Panc1 (cell line): ENCODE data around the gene CDK5RAP2. TPM values are rescaled to one million over a fixed set of nuclear protein-coding genes. Genes with fewer than 3 reads are reported as not detected.

Source experiments
- ATAC-seq: fragments of 200-7000 bp; cut with Tn5 transposase; 2 replicates; pipeline ENCODE4 v1.9.1; 2020; ENCODE audit warnings: mild to moderate bottlenecking, moderate library complexity
- BruUV-seq: library from RNA; stranded (reverse); fragments of 400-500 nt; replicated peaks from 2 replicates; lab custom pipeline; 2021; lab: Mats Ljungman, UMichigan
- CTCF ChIA-PET: fragments of 300-600 bp; sonication (Branson Sonifier 250); formaldehyde crosslinking; loops from one replicate; lab custom pipeline; 2022; ENCODE audit warnings: antibody characterized with exemption; lab: Charles Lee
- POLR2A ChIA-PET: fragments of 300-600 bp; sonication (Branson Sonifier 250); formaldehyde crosslinking; loops from one replicate; lab custom pipeline; 2022; ENCODE audit warnings: antibody characterized with exemption; lab: Charles Lee
- DNase-seq: peaks from one replicate; pipeline ENCODE4 v3.0.0-alpha.2; 2010; ENCODE audit warnings: low read depth, low spot score
- H3K27ac ChIP-seq: 2 replicates; pipeline ENCODE4 v1.5.1; 2011; ENCODE audit warnings: mild to moderate bottlenecking, low read length, inconsistent platforms
- H3K27me3 ChIP-seq: fragments of 200-500 bp; sonication (Bioruptor generic); 2 replicates; pipeline ENCODE4 v1.6.0; 2014; ENCODE audit warnings: low read length, inconsistent platforms; ENCODE audit not compliant: control insufficient read depth, insufficient read depth
- H3K36me3 ChIP-seq: fragments of 200-500 bp; sonication (Bioruptor generic); 2 replicates; pipeline ENCODE4 v1.5.1; 2014; ENCODE audit warnings: inconsistent platforms, mild to moderate bottlenecking, low read length, moderate library complexity; ENCODE audit not compliant: control insufficient read depth, insufficient read depth
- H3K4me1 ChIP-seq: 2 replicates; pipeline ENCODE4 v1.5.1; 2011; ENCODE audit warnings: inconsistent platforms, mild to moderate bottlenecking, low read length, moderate library complexity; ENCODE audit not compliant: control insufficient read depth, insufficient read depth
- H3K4me3 ChIP-seq, 2 experiments: 2 replicates each; pipeline ENCODE4 v1.5.1; 2011 to 2012; ENCODE audit warnings: low read depth in 2 of 2, low read length in 2 of 2, mild to moderate bottlenecking in 2 of 2, inconsistent platforms in 1 of 2, moderate library complexity in 1 of 2
- H3K9me3 ChIP-seq: fragments of 200-500 bp; sonication (Bioruptor generic); 2 replicates; pipeline ENCODE4 v1.5.1; 2014; ENCODE audit warnings: low read depth, mild to moderate bottlenecking, inconsistent platforms, low read length, moderate library complexity; ENCODE audit not compliant: control insufficient read depth, insufficient read depth
- CTCF ChIP-seq: fragments of 450-650 bp; IDR thresholded peaks from 2 replicates; pipeline ENCODE4 v1.5.1; 2017; ENCODE audit warnings: mild to moderate bottlenecking
- SIN3A ChIP-seq: IDR thresholded peaks from 2 replicates; pipeline ENCODE4 v1.6.1; 2012; ENCODE audit warnings: low read depth, mild to moderate bottlenecking, low read length, moderate library complexity, borderline replicate concordance; ENCODE audit not compliant: insufficient read depth
- TCF7L2 ChIP-seq: IDR thresholded peaks from 2 replicates; pipeline ENCODE4 v1.6.1; 2011; ENCODE audit warnings: mild to moderate bottlenecking, low read depth, low read length, inconsistent platforms
- in situ Hi-C: cut with HindIII; loops from 2 replicates; pipeline ENCODE4 v1.10.0; 2016; ENCODE audit warnings: low sequenced_read_pairs, low pct_unique_long_range_greater_than_20kb
- intact Hi-C: fragments of 100-400 bp; cut with micrococcal nuclease; formaldehyde crosslinking; loops from one replicate; pipeline ENCODE4 v1.10.0; 2022; ENCODE audit not compliant: unreplicated experiment
- total RNA-seq: library from RNA; stranded (reverse); gene quantifications from one replicate; pipeline ENCODE4 v1.2.1, GENCODE V29; 2021; ENCODE audit not compliant: unreplicated experiment

CDK5RAP2 gene
- total RNA-seq, 1 experiment from 2014 or later: 47.7 TPM

GRCh38 chr9:120399940-120400339 lies 180.0 kb downstream of the CDK5RAP2 start:
- intact Hi-C loops: no loop called here
- H3K27ac ChIP-seq: no peak overlapping the region
- H3K4me1 ChIP-seq: no peaks in the 10 kb centered on the region
- H3K9me3 ChIP-seq: no peaks in the 10 kb centered on the region
- ATAC-seq: no peak
- H3K36me3 ChIP-seq: peaks cover 2% of the 10 kb centered on the region; the same call in 1 of the 2 replicates
- CTCF ChIA-PET: no interaction called here
- no peaks in the 10 kb centered on the region for H3K27me3 ChIP-seq
- TF ChIP-seq SIN3A: no peak
- no TSS peak for BruUV-seq
- in situ Hi-C loops: no loop called here
- POLR2A ChIA-PET: no interaction called here
- H3K4me3 ChIP-seq: no peak overlapping the region
- no peak for DNase-seq

GRCh38 chr9:120398286-120398685 lies 181.7 kb downstream of the CDK5RAP2 start:
- no peak for ATAC-seq
- Histone ChIP-seq H3K36me3 (peaks cover 2% of the 10 kb centered on the region; the same call in 1 of the 2 replicates), H3K4me1 (no peaks in the 10 kb centered on the region), H3K27ac (no peak overlapping the region), H3K27me3 (no peaks in the 10 kb centered on the region), H3K4me3 (no peak overlapping the region), H3K9me3 (no peaks in the 10 kb centered on the region)
- POLR2A ChIA-PET: no interaction called here
- in situ Hi-C loops: no loop called here
- TF ChIP-seq SIN3A: no peak
- DNase-seq: no peak
- no TSS peak for BruUV-seq
- CTCF ChIA-PET: no interaction called here
- intact Hi-C loops: no loop called here

GRCh38 chr9:120397453-120397852 lies 182.5 kb downstream of the CDK5RAP2 start:
- in situ Hi-C loops: no loop called here
- no peak for DNase-seq
- H3K4me1 ChIP-seq: no peaks in the 10 kb centered on the region
- H3K36me3 ChIP-seq: peaks cover 2% of the 10 kb centered on the region; the same call in 1 of the 2 replicates
- no peak for TF ChIP-seq CTCF
- no peak overlapping the region for H3K27ac ChIP-seq
- H3K27me3 ChIP-seq: no peaks in the 10 kb centered on the region
- BruUV-seq: no TSS peak
- ATAC-seq: no peak
- H3K4me3 ChIP-seq: no peak overlapping the region
- H3K9me3 ChIP-seq: no peaks in the 10 kb centered on the region
- ChIA-PET CTCF (no interaction called here), POLR2A (no interaction called here)
- intact Hi-C loops: no loop called here

GRCh38 chr9:120396931-120397330 lies 183.0 kb downstream of the CDK5RAP2 start:
- intact Hi-C loops: no loop called here

More at GRCh38 chr9:120396931-120397330, 183.0 kb downstream of the CDK5RAP2 start:
- Histone ChIP-seq H3K9me3 (no peaks in the 10 kb centered on the region), H3K4me1 (no peaks in the 10 kb centered on the region), H3K36me3 (peaks cover 2% of the 10 kb centered on the region; the same call in 1 of the 2 replicates), H3K4me3 (no peak overlapping the region), H3K27me3 (no peaks in the 10 kb centered on the region), H3K27ac (no peak overlapping the region)
- TF ChIP-seq CTCF (no peak), TCF7L2 (no peak)
- in situ Hi-C loops: no loop called here
- POLR2A ChIA-PET: no interaction called here
- DNase-seq (no peak), ATAC-seq (no peak)
- CTCF ChIA-PET: no interaction called here
- BruUV-seq: no TSS peak
